Activated naive CD4-positive, alpha-beta T cell treated with anti-CD3 and anti-CD28 coated beads, Interleukin-2, amount 50 U/mL, for 24 hours (primary cell): ENCODE results near the gene GABRR3.

Source experiments
- H3K27ac Mint-ChIP-seq: one replicate; pipeline ENCODE4 v1.8.0; 2021; ENCODE audit warnings: mild to moderate bottlenecking, mixed read lengths
- H3K27me3 Mint-ChIP-seq: one replicate; pipeline ENCODE4 v1.8.0; 2021; ENCODE audit warnings: mixed read lengths
- H3K36me3 Mint-ChIP-seq: one replicate; pipeline ENCODE4 v1.8.0; 2021; ENCODE audit warnings: mixed read lengths
- H3K4me1 Mint-ChIP-seq: one replicate; pipeline ENCODE4 v1.8.0; 2021; ENCODE audit warnings: mixed read lengths
- H3K4me3 Mint-ChIP-seq: one replicate; pipeline ENCODE4 v1.8.0; 2021; ENCODE audit warnings: mild to moderate bottlenecking, mixed read lengths
- H3K9me3 Mint-ChIP-seq: one replicate; pipeline ENCODE4 v1.8.0; 2021; ENCODE audit warnings: mixed read lengths

The GABRR3 gene

GRCh38 chr3:97983933-97984491 lies 51.1 kb downstream of the GABRR3 start:
- Mint-ChIP-seq H3K4me3 (no peak overlapping the region), H3K36me3 (no peaks in the 10 kb centered on the region), H3K27me3 (no peaks in the 10 kb centered on the region), H3K27ac (no peak overlapping the region), H3K9me3 (no peaks in the 10 kb centered on the region), H3K4me1 (peaks cover 5% of the 10 kb centered on the region)

- Mint-ChIP-seq H3K9me3 (no peaks in the 10 kb centered on the region), H3K4me3 (no peak overlapping the region), H3K4me1 (peaks cover 5% of the 10 kb centered on the region), H3K27ac (peak overlapping the region; percentile 38), H3K27me3 (no peaks in the 10 kb centered on the region), H3K36me3 (no peaks in the 10 kb centered on the region)
Observed at GRCh38 chr3:97981886-97982285, 53.2 kb downstream of the GABRR3 start.

- peaks cover 12% of the 10 kb centered on the region for H3K4me1 Mint-ChIP-seq
- H3K36me3 Mint-ChIP-seq = no peaks in the 10 kb centered on the region
- H3K4me3 Mint-ChIP-seq = no peak overlapping the region
- no peaks in the 10 kb centered on the region for H3K9me3 Mint-ChIP-seq
- no peak overlapping the region for H3K27ac Mint-ChIP-seq
- no peaks in the 10 kb centered on the region for H3K27me3 Mint-ChIP-seq
Observed at GRCh38 chr3:97979610-97980009, 55.5 kb downstream of the GABRR3 start.

- peaks cover 34% of the 10 kb centered on the region for H3K4me1 Mint-ChIP-seq
- no peaks in the 10 kb centered on the region for H3K27me3 Mint-ChIP-seq
- H3K36me3 Mint-ChIP-seq = peaks cover 2% of the 10 kb centered on the region
- H3K4me3 Mint-ChIP-seq = no peak overlapping the region
- H3K27ac Mint-ChIP-seq = no peak overlapping the region
- H3K9me3 Mint-ChIP-seq = no peaks in the 10 kb centered on the region
Observed at GRCh38 chr3:97975466-97975865, 59.6 kb downstream of the GABRR3 start.

- H3K9me3 Mint-ChIP-seq = no peaks in the 10 kb centered on the region
- no peak overlapping the region for H3K4me3 Mint-ChIP-seq
- peaks cover 39% of the 10 kb centered on the region for H3K4me1 Mint-ChIP-seq
- H3K27ac Mint-ChIP-seq = no peak overlapping the region
- H3K27me3 Mint-ChIP-seq = no peaks in the 10 kb centered on the region
- peaks cover 2% of the 10 kb centered on the region for H3K36me3 Mint-ChIP-seq
Observed at GRCh38 chr3:97974996-97975395, 60.1 kb downstream of the GABRR3 start.

GRCh38 chr3:97972976-97973375 lies 62.1 kb downstream of the GABRR3 start:
- no peaks in the 10 kb centered on the region for H3K27me3 Mint-ChIP-seq

GRCh38 chr3:97971679-97972567 lies 63.2 kb downstream of the GABRR3 start, which contains the start of gene RIOX2:
Gene RIOX2, minus strand, starts transcription at chr3:97972431. Its CDS starts 4,838 bp downstream, at chr3:97967593.
- Mint-ChIP-seq H3K4me1 (peaks cover 69% of the 10 kb centered on the region), H3K4me3 (peak within 1 kb of the TSS; percentile 96), H3K36me3 (peaks cover 7% of the 10 kb centered on the region), H3K27me3 (no peaks in the 10 kb centered on the region), H3K27ac (peak within 1 kb of the TSS; percentile 98), H3K9me3 (no peaks in the 10 kb centered on the region)

More at GRCh38 chr3:97972976-97973375, 62.1 kb downstream of the GABRR3 start:
- Mint-ChIP-seq H3K4me3 (peak overlapping the region; percentile 83), H3K4me1 (peaks cover 59% of the 10 kb centered on the region), H3K27ac (peak overlapping the region; percentile 88), H3K36me3 (peaks cover 5% of the 10 kb centered on the region), H3K9me3 (no peaks in the 10 kb centered on the region)

GRCh38 chr3:97970956-97971620 lies 64.0 kb downstream of the GABRR3 start:
- H3K27me3 Mint-ChIP-seq = no peaks in the 10 kb centered on the region
- no peaks in the 10 kb centered on the region for H3K9me3 Mint-ChIP-seq
- peak overlapping the region; percentile 98 for H3K27ac Mint-ChIP-seq
- H3K36me3 Mint-ChIP-seq = peaks cover 8% of the 10 kb centered on the region
- peaks cover 78% of the 10 kb centered on the region for H3K4me1 Mint-ChIP-seq
- peak overlapping the region; percentile 96 for H3K4me3 Mint-ChIP-seq

- peaks cover 83% of the 10 kb centered on the region for H3K4me1 Mint-ChIP-seq
- peak overlapping the region; percentile 15 for H3K27ac Mint-ChIP-seq
- H3K9me3 Mint-ChIP-seq = no peaks in the 10 kb centered on the region
- H3K27me3 Mint-ChIP-seq = no peaks in the 10 kb centered on the region
- peaks cover 12% of the 10 kb centered on the region for H3K36me3 Mint-ChIP-seq
- peak overlapping the region; percentile 96 for H3K4me3 Mint-ChIP-seq
Observed at GRCh38 chr3:97970156-97970555, 65.0 kb downstream of the GABRR3 start.

- Mint-ChIP-seq H3K4me1 (peaks cover 82% of the 10 kb centered on the region), H3K9me3 (no peaks in the 10 kb centered on the region), H3K27me3 (no peaks in the 10 kb centered on the region), H3K4me3 (peak overlapping the region; percentile 96), H3K27ac (no peak overlapping the region), H3K36me3 (peaks cover 13% of the 10 kb centered on the region)
Observed at GRCh38 chr3:97969541-97969940, 65.6 kb downstream of the GABRR3 start.

GRCh38 chr3:97968376-97968775 lies 66.7 kb downstream of the GABRR3 start:
- Mint-ChIP-seq H3K9me3 (no peaks in the 10 kb centered on the region), H3K4me1 (peaks cover 86% of the 10 kb centered on the region), H3K27ac (no peak overlapping the region), H3K27me3 (no peaks in the 10 kb centered on the region), H3K4me3 (peak overlapping the region; percentile 28), H3K36me3 (peaks cover 19% of the 10 kb centered on the region)

- H3K9me3 Mint-ChIP-seq = no peaks in the 10 kb centered on the region
- H3K27ac Mint-ChIP-seq = no peak overlapping the region
- no peaks in the 10 kb centered on the region for H3K27me3 Mint-ChIP-seq
- peaks cover 19% of the 10 kb centered on the region for H3K36me3 Mint-ChIP-seq
- peaks cover 84% of the 10 kb centered on the region for H3K4me1 Mint-ChIP-seq
- H3K4me3 Mint-ChIP-seq = no peak overlapping the region
Observed at GRCh38 chr3:97967966-97968365, 67.1 kb downstream of the GABRR3 start.

- Mint-ChIP-seq H3K27me3 (no peaks in the 10 kb centered on the region), H3K4me3 (no peak overlapping the region), H3K36me3 (peaks cover 28% of the 10 kb centered on the region), H3K9me3 (no peaks in the 10 kb centered on the region), H3K27ac (no peak overlapping the region), H3K4me1 (peaks cover 41% of the 10 kb centered on the region)
Observed at GRCh38 chr3:97960993-97961766, 73.9 kb downstream of the GABRR3 start.

GRCh38 chr3:97960551-97960950 lies 74.6 kb downstream of the GABRR3 start:
- Mint-ChIP-seq H3K4me3 (no peak overlapping the region), H3K27ac (no peak overlapping the region), H3K9me3 (no peaks in the 10 kb centered on the region), H3K4me1 (peaks cover 35% of the 10 kb centered on the region), H3K27me3 (no peaks in the 10 kb centered on the region), H3K36me3 (peaks cover 26% of the 10 kb centered on the region)

- Mint-ChIP-seq H3K9me3 (no peaks in the 10 kb centered on the region), H3K27ac (no peak overlapping the region), H3K4me1 (peaks cover 31% of the 10 kb centered on the region), H3K27me3 (no peaks in the 10 kb centered on the region), H3K4me3 (no peak overlapping the region), H3K36me3 (peaks cover 29% of the 10 kb centered on the region)
Observed at GRCh38 chr3:97959872-97960271, 75.2 kb downstream of the GABRR3 start.
